Endothelial cell of umbilical vein (primary cell): ENCODE results near the gene IL9. TPM values are rescaled to one million over a fixed set of nuclear protein-coding genes. Genes with fewer than 3 reads are reported as not detected.

Source experiments
- BruUV-seq: library from RNA; stranded (reverse); fragments of 400-500 nt; replicated peaks from 2 replicates; lab custom pipeline; 2021; lab: Mats Ljungman, UMichigan
- CTCF ChIA-PET: fragments of 300-600, 350-600 bp; sonication (Branson Sonifier 250); formaldehyde crosslinking; loops from one replicate; lab custom pipeline; 2021; ENCODE audit warnings: antibody characterized with exemption, inconsistent platforms; lab: Charles Lee
- POLR2A ChIA-PET: fragments of 300-600, 350-600 bp; sonication (Branson Sonifier 250); formaldehyde crosslinking; loops from one replicate; lab custom pipeline; 2021; ENCODE audit warnings: antibody characterized with exemption, inconsistent platforms; lab: Charles Lee
- DNase-seq: peaks from one replicate; pipeline ENCODE4 v3.0.0-alpha.2; 2011; ENCODE audit warnings: low read depth, low spot score
- FAIRE-seq: peaks from 2 replicates; lab custom pipeline; 2011; peaks lifted over from hg19 to GRCh38; lab: Jason Lieb, UNC
- H2AFZ ChIP-seq: 2 replicates; pipeline ENCODE4 v1.6.0; 2012; ENCODE audit warnings: low read depth, low read length, control low read depth, inconsistent platforms
- H3K27ac ChIP-seq: 2 replicates; pipeline ENCODE4 v1.5.1; 2011; ENCODE audit warnings: low read depth, mild to moderate bottlenecking, control low read depth, low read length, moderate library complexity; ENCODE audit not compliant: insufficient read depth
- H3K27me3 ChIP-seq, 2 experiments: 2 replicates each; pipeline versions ENCODE4 v1.6.0 to v1.6.1; 2011; ENCODE audit warnings: low read length in 2 of 2, mixed read lengths in 1 of 2; ENCODE audit not compliant: control insufficient read depth in 2 of 2, insufficient read depth in 2 of 2
- H3K36me3 ChIP-seq, 2 experiments: 2 replicates in 1 of 2; 3 replicates in 1 of 2; pipeline ENCODE4 v1.5.1; 2011; ENCODE audit warnings: low read length in 2 of 2, mild to moderate bottlenecking in 1 of 2, moderate library complexity in 1 of 2; ENCODE audit not compliant: control insufficient read depth in 2 of 2, insufficient read depth in 2 of 2; ENCODE audit errors: extremely low read depth in 1 of 2
- H3K4me1 ChIP-seq: 3 replicates; pipeline ENCODE4 v1.5.1; 2011; ENCODE audit warnings: mild to moderate bottlenecking, low read length; ENCODE audit not compliant: control insufficient read depth, insufficient read depth; ENCODE audit errors: extremely low read depth
- H3K4me2 ChIP-seq: 2 replicates; pipeline ENCODE4 v1.6.1; 2011; ENCODE audit warnings: low read length, control low read depth, mixed read lengths; ENCODE audit not compliant: insufficient read depth
- H3K4me3 ChIP-seq, 3 experiments: fragments of 200-600 bp in 1 of 3; sonication (generic), shearing (Covaris generic) in 1 of 3; replicated peaks in 1 of 3; 2 replicates each; pipeline ENCODE4 v1.5.1; 2011 to 2016; ENCODE audit warnings: control low read depth in 3 of 3, low read length in 3 of 3, mild to moderate bottlenecking in 2 of 3, inconsistent platforms in 1 of 3, low read depth in 1 of 3, moderate library complexity in 1 of 3; ENCODE audit not compliant: insufficient read depth in 1 of 3
- H3K79me2 ChIP-seq: 2 replicates; pipeline ENCODE4 v1.6.0; 2012; ENCODE audit warnings: low read length, inconsistent platforms; ENCODE audit not compliant: control insufficient read depth, insufficient read depth
- H3K9ac ChIP-seq: replicated peaks from 2 replicates; pipeline ENCODE3; 2011; ENCODE audit warnings: low read length, control low read depth; ENCODE audit not compliant: insufficient read depth; ENCODE audit errors: extremely low read depth
- H3K9me1 ChIP-seq: replicated peaks from 3 replicates; pipeline ENCODE4 v1.6.0; 2011; ENCODE audit warnings: mild to moderate bottlenecking, low read length; ENCODE audit not compliant: control insufficient read depth, insufficient read depth; ENCODE audit errors: extremely low read depth
- H3K9me3 ChIP-seq: replicated peaks from 2 replicates; pipeline ENCODE4 v1.5.1; 2012; ENCODE audit warnings: low read length, inconsistent platforms; ENCODE audit not compliant: control insufficient read depth, insufficient read depth
- H4K20me1 ChIP-seq: replicated peaks from 2 replicates; pipeline ENCODE3; 2011; ENCODE audit warnings: mild to moderate bottlenecking, low read length; ENCODE audit not compliant: control insufficient read depth, insufficient read depth; ENCODE audit errors: extremely low read depth
- EZH2 ChIP-seq: IDR thresholded peaks from 2 replicates; pipeline ENCODE4 v1.6.1; 2012; ENCODE audit warnings: borderline replicate concordance, low read depth, mild to moderate bottlenecking, moderate library complexity, low read length, inconsistent platforms; ENCODE audit not compliant: severe bottlenecking
- FOS ChIP-seq: IDR thresholded peaks from 2 replicates; pipeline ENCODE4 v1.6.1; 2011; ENCODE audit warnings: mild to moderate bottlenecking, low read length, moderate library complexity, borderline replicate concordance; ENCODE audit not compliant: insufficient read depth
- GATA2 ChIP-seq: IDR thresholded peaks from 2 replicates; pipeline ENCODE4 v1.7.0; 2011; ENCODE audit warnings: low read depth, mild to moderate bottlenecking, moderate library complexity, mixed read lengths, low read length; ENCODE audit not compliant: insufficient read length, insufficient read depth
- JUN ChIP-seq: IDR thresholded peaks from 2 replicates; pipeline ENCODE4 v1.6.1; 2011; ENCODE audit warnings: borderline replicate concordance, low read depth; ENCODE audit not compliant: insufficient read length, insufficient read depth
- MYC ChIP-seq: IDR thresholded peaks from one replicate; pipeline ENCODE4 v1.6.1; 2011; ENCODE audit warnings: mild to moderate bottlenecking, low read depth, low read length
- POLR2A ChIP-seq: IDR thresholded peaks from 2 replicates; pipeline ENCODE4 v1.6.1; 2012; ENCODE audit warnings: low read depth, mild to moderate bottlenecking, control low read depth, low read length
- POLR2AphosphoS5 ChIP-seq: IDR thresholded peaks from 2 replicates; pipeline ENCODE4 v1.6.1; 2012; ENCODE audit warnings: low read depth, mild to moderate bottlenecking, control low read depth, low read length, moderate library complexity; ENCODE audit not compliant: insufficient read depth
- dilution Hi-C: fragments of 300-500 bp; cut with MboI; formaldehyde crosslinking; loops from one replicate; pipeline ENCODE4 v1.15.0; 2019; ENCODE audit warnings: low sequenced_read_pairs; ENCODE audit not compliant: extremely low pct_ligation_motif_present
- intact Hi-C: fragments of 100-400 bp; cut with micrococcal nuclease; formaldehyde crosslinking; loops from one replicate; pipeline ENCODE4 v1.10.0; 2022
- polyA plus RNA-seq, 4 experiments: library from polyadenylated mRNA; depleted of rRNA in 3 of 4; stranded (reverse) in 3 of 4; unstranded in 1 of 4; fragments of >200 nt; gene quantifications; 2 replicates each; pipeline versions ENCODE4 v1.2.1 to v1.2.3, GENCODE V29; 2011 to 2012; ENCODE audit warnings: missing spikeins in 1 of 4
- total RNA-seq: library from RNA; stranded (reverse); gene quantifications from 2 replicates; pipeline ENCODE4 v1.2.3, GENCODE V29; 2021
- TF ChIP-seq, protein P1 (sequence below), 2 donors: IDR thresholded peaks; 1 replicate in 1 of 2; 2 replicates in 1 of 2; pipeline ENCODE4 v1.5.1; 2011; ENCODE audit warnings: low read length in 2 of 2, mild to moderate bottlenecking in 2 of 2, moderate library complexity in 2 of 2, control low read depth in 1 of 2, inconsistent platforms in 1 of 2, low read depth in 1 of 2; ENCODE audit not compliant: insufficient read depth in 1 of 2; ENCODE audit errors: extremely low read depth in 1 of 2
- TF ChIP-seq, protein P2 (sequence below): IDR thresholded peaks from 2 replicates; pipeline ENCODE4 v1.6.1; 2011; ENCODE audit not compliant: insufficient read depth, insufficient read length

IL9 gene
- total and polyA plus RNA-seq, 2 donors (not counting 3 experiments of a cell fraction or from before 2014, with no cell fraction given) = not detected

DNA sequence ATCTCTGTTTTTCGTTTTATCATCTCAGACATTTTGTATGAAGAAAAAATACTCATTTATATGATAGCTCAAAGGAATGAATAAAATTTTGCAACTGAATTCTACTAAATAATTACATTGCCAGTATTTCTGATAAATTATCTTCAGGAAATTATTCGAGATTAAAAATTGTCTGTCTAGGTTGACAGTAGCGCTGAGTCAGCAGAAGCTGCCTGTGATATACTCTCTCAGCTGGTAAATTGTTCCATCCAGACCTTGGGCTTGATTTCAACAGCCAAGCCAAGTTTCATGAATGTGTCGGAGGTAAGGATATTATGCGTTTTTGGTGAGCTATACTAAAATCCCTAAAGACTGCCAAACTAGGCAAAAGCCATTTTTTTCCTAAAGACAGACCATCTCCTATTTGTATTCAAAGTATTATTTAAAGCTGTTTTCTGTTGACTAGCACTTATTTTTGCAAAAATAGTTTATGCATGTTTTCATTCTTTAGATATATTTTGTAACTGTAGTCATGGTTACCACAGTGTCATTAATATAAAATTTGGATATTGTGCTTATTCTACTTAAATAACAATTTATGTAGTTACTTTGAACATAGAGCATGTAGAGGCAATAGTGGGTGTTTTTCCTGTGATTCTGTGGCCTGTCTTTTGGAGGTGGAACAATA lies 41.7 kb upstream of the IL9 start:
- intact Hi-C loops = no loop called here
- DNase-seq = no peak

More for the DNA sequence above, 41.7 kb upstream of the IL9 start:
- BruUV-seq = no TSS peak
- ChIA-PET POLR2A (no interaction called here), CTCF (interaction anchor here (0.9 to 1.5 kb wide), 6 partner anchors 8 to 371 kb away, joined by 3 read pairs; no protein-coding TSS in a partner anchor)
- Histone ChIP-seq H3K27ac (no peak overlapping the region), H3K79me2 (no peaks in the 10 kb centered on the region), H3K4me2 (no peak overlapping the region), H3K9ac (no peak overlapping the region), H3K27me3 (peaks cover 19 to 70% of the 10 kb centered on the region in 2 experiments), H3K36me3 (no peaks in the 10 kb centered on the region), H4K20me1 (no peaks in the 10 kb centered on the region), H2AFZ (no peak overlapping the region), H3K9me1 (peaks cover 2% of the 10 kb centered on the region), H3K4me3 (no peak overlapping the region), H3K4me1 (no peaks in the 10 kb centered on the region), H3K9me3 (no peaks in the 10 kb centered on the region)
- dilution Hi-C loops = no loop called here
- no peak for TF ChIP-seq POLR2A
- no peak for TF ChIP-seq JUN
- no peak for TF ChIP-seq GATA2
- TF ChIP-seq FOS = no peak
- TF ChIP-seq EZH2 = no peak
- TF ChIP-seq, protein P1, sequence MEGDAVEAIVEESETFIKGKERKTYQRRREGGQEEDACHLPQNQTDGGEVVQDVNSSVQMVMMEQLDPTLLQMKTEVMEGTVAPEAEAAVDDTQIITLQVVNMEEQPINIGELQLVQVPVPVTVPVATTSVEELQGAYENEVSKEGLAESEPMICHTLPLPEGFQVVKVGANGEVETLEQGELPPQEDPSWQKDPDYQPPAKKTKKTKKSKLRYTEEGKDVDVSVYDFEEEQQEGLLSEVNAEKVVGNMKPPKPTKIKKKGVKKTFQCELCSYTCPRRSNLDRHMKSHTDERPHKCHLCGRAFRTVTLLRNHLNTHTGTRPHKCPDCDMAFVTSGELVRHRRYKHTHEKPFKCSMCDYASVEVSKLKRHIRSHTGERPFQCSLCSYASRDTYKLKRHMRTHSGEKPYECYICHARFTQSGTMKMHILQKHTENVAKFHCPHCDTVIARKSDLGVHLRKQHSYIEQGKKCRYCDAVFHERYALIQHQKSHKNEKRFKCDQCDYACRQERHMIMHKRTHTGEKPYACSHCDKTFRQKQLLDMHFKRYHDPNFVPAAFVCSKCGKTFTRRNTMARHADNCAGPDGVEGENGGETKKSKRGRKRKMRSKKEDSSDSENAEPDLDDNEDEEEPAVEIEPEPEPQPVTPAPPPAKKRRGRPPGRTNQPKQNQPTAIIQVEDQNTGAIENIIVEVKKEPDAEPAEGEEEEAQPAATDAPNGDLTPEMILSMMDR (IDR thresholded peaks at IDR 0.05; ENCODE audit: extremely low read depth in 1 of 2, insufficient read depth in 1 of 2, low read depth in 1 of 2, low read length in 2 of 2) = no peak
- TF ChIP-seq POLR2AphosphoS5 = no peak
- TF ChIP-seq, protein P2, sequence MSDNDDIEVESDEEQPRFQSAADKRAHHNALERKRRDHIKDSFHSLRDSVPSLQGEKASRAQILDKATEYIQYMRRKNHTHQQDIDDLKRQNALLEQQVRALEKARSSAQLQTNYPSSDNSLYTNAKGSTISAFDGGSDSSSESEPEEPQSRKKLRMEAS = no peak
- TF ChIP-seq MYC = no peak
- FAIRE-seq = no peak
